H1 (cell line): ENCODE measurements around the gene RALGDS. TPM values are rescaled to one million over a fixed set of nuclear protein-coding genes. Genes with fewer than 3 reads are reported as not detected.

ENCODE experiments used
- CTCF ChIA-PET: fragments of 300-600 bp; sonication (Branson Sonifier 250); formaldehyde crosslinking; loops from one replicate; lab custom pipeline; 2021; ENCODE audit not compliant: partially characterized antibody; lab: Charles Lee
- POLR2A ChIA-PET: fragments of 300-600 bp; sonication (Branson Sonifier 250); formaldehyde crosslinking; loops from one replicate; lab custom pipeline; 2021; ENCODE audit warnings: inconsistent platforms; ENCODE audit not compliant: partially characterized antibody; lab: Charles Lee
- DNase-seq, 2 experiments: peaks; one replicate each; pipeline versions ENCODE4 v3.0.0 to v3.0.0-alpha.2; 2010 to 2022; ENCODE audit warnings: low spot score in 2 of 2, low read depth in 1 of 2, mixed read lengths in 1 of 2
- FAIRE-seq: peaks from 2 replicates; lab custom pipeline; 2011; peaks lifted over from hg19 to GRCh38; lab: Jason Lieb, UNC
- H2AFZ ChIP-seq: 2 replicates; pipeline ENCODE4 v1.8.1; 2012; ENCODE audit warnings: low read length, inconsistent platforms
- H2AK5ac ChIP-seq: 2 replicates; pipeline ENCODE4 v1.6.1; 2013; ENCODE audit warnings: low read depth, low read length
- H2BK120ac ChIP-seq: replicated peaks from 2 replicates; pipeline ENCODE3; 2013; ENCODE audit warnings: low read depth, low read length, inconsistent platforms
- H2BK12ac ChIP-seq: 2 replicates; pipeline ENCODE4 v1.6.1; 2013; ENCODE audit warnings: low read depth, low read length
- H2BK15ac ChIP-seq: 2 replicates; pipeline ENCODE4 v1.6.1; 2013; ENCODE audit warnings: low read length
- H2BK20ac ChIP-seq: 2 replicates; pipeline ENCODE4 v1.6.1; 2013; ENCODE audit warnings: low read length
- H2BK5ac ChIP-seq: 2 replicates; pipeline ENCODE4 v1.6.1; 2013; ENCODE audit warnings: low read depth, low read length
- H3K14ac ChIP-seq: 2 replicates; pipeline ENCODE4 v1.6.1; 2013; ENCODE audit warnings: inconsistent platforms; ENCODE audit not compliant: insufficient read length
- H3K18ac ChIP-seq: 2 replicates; pipeline ENCODE4 v1.6.1; 2013; ENCODE audit warnings: low read length; ENCODE audit errors: extremely low read depth
- H3K23ac ChIP-seq: 2 replicates; pipeline ENCODE4 v1.6.1; 2013; ENCODE audit warnings: inconsistent platforms; ENCODE audit not compliant: insufficient read length
- H3K23me2 ChIP-seq: 2 replicates; pipeline ENCODE4 v1.6.1; 2013; ENCODE audit warnings: low read depth, low read length
- H3K27ac ChIP-seq: 2 replicates; pipeline ENCODE4 v1.6.1; 2011; ENCODE audit warnings: low read depth, low read length, inconsistent platforms
- H3K27me3 ChIP-seq, 4 experiments: replicated peaks in 1 of 4; 1 replicate in 1 of 4; 2 replicates in 3 of 4; pipeline versions ENCODE4 v1.6.1 to v1.8.1; 2011 to 2013; ENCODE audit warnings: low read length in 3 of 4, mild to moderate bottlenecking in 3 of 4, inconsistent platforms in 2 of 4, mixed read lengths in 2 of 4, moderate library complexity in 1 of 4; ENCODE audit not compliant: control insufficient read depth in 3 of 4, insufficient read depth in 3 of 4; ENCODE audit errors: extremely low read depth in 1 of 4
- H3K36me3 ChIP-seq, 4 experiments: 2 replicates each; pipeline versions ENCODE4 v1.6.1 to v1.8.1; 2011 to 2013; ENCODE audit warnings: mild to moderate bottlenecking in 4 of 4, low read length in 3 of 4, moderate library complexity in 2 of 4, control low read depth in 1 of 4, inconsistent platforms in 1 of 4; ENCODE audit not compliant: insufficient read depth in 4 of 4, control insufficient read depth in 2 of 4
- H3K4ac ChIP-seq: replicated peaks from 2 replicates; pipeline ENCODE3; 2013; ENCODE audit warnings: low read length, low read depth, mixed read lengths, inconsistent platforms; ENCODE audit not compliant: insufficient read length
- H3K4me1 ChIP-seq, 4 experiments: replicated peaks in 1 of 4; 1 replicate in 1 of 4; 2 replicates in 3 of 4; pipeline versions ENCODE4 v1.6.1 to v1.8.1; 2011 to 2013; ENCODE audit warnings: low read length in 3 of 4, inconsistent platforms in 2 of 4, mixed read lengths in 1 of 4; ENCODE audit not compliant: insufficient read depth in 4 of 4, control insufficient read depth in 3 of 4
- H3K4me2 ChIP-seq, 2 experiments: 2 replicates each; pipeline versions ENCODE4 v1.6.1 to v1.8.1; 2011 to 2013; ENCODE audit warnings: low read depth in 2 of 2, low read length in 2 of 2, control low read depth in 1 of 2, inconsistent platforms in 1 of 2, mild to moderate bottlenecking in 1 of 2; ENCODE audit not compliant: insufficient read depth in 1 of 2
- H3K4me3 ChIP-seq, 4 experiments: fragments of 200-600, 300-600 bp in 1 of 4; sonication (generic), shearing (Covaris generic), sonication (Bioruptor Twin) in 1 of 4; 2 replicates each; pipeline versions ENCODE4 v1.5.1 to v1.8.1; 2011 to 2016; ENCODE audit warnings: low read length in 4 of 4, low read depth in 3 of 4, control low read depth in 2 of 4, inconsistent platforms in 2 of 4, mild to moderate bottlenecking in 2 of 4, mixed read lengths in 1 of 4, moderate library complexity in 1 of 4; ENCODE audit not compliant: insufficient read depth in 2 of 4; ENCODE audit errors: extremely low read depth in 1 of 4
- H3K56ac ChIP-seq: replicated peaks from 2 replicates; pipeline ENCODE3; 2013; ENCODE audit warnings: low read depth, mild to moderate bottlenecking, mixed read lengths, low read length, inconsistent platforms; ENCODE audit not compliant: insufficient read length
- H3K79me1 ChIP-seq: 2 replicates; pipeline ENCODE4 v1.6.1; 2013; ENCODE audit warnings: low read depth, low read length, control low read depth
- H3K79me2 ChIP-seq, 2 experiments: 2 replicates each; pipeline versions ENCODE4 v1.6.1 to v1.8.1; 2012 to 2013; ENCODE audit warnings: low read length in 2 of 2, mild to moderate bottlenecking in 2 of 2, inconsistent platforms in 1 of 2; ENCODE audit not compliant: insufficient read depth in 2 of 2, control insufficient read depth in 1 of 2
- H3K9ac ChIP-seq, 4 experiments: replicated peaks in 1 of 4; 1 replicate in 1 of 4; 2 replicates in 3 of 4; pipeline versions ENCODE4 v1.6.1 to v1.8.1; 2011 to 2013; ENCODE audit warnings: low read depth in 3 of 4, low read length in 3 of 4, control low read depth in 2 of 4, mild to moderate bottlenecking in 2 of 4, moderate library complexity in 2 of 4, inconsistent platforms in 1 of 4; ENCODE audit errors: extremely low read depth in 1 of 4
- H3K9me3 ChIP-seq, 2 experiments: 2 replicates each; pipeline versions ENCODE4 v1.6.1 to v1.8.1; 2012 to 2013; ENCODE audit warnings: mild to moderate bottlenecking in 2 of 2, moderate library complexity in 2 of 2, control low read depth in 1 of 2, inconsistent platforms in 1 of 2, low read depth in 1 of 2, low read length in 1 of 2, mixed read lengths in 1 of 2; ENCODE audit not compliant: insufficient read depth in 2 of 2
- H4K20me1 ChIP-seq, 2 experiments: replicated peaks in 1 of 2; 2 replicates each; pipeline versions ENCODE3 to v1.8.1; 2011 to 2013; ENCODE audit warnings: inconsistent platforms in 2 of 2, low read length in 2 of 2, mild to moderate bottlenecking in 1 of 2; ENCODE audit not compliant: insufficient read depth in 2 of 2, control insufficient read depth in 1 of 2
- H4K5ac ChIP-seq: 2 replicates; pipeline ENCODE4 v1.6.1; 2013; ENCODE audit warnings: low read length, low read depth, mixed read lengths, inconsistent platforms; ENCODE audit not compliant: insufficient read length
- H4K8ac ChIP-seq: 2 replicates; pipeline ENCODE4 v1.8.0; 2013; ENCODE audit warnings: mild to moderate bottlenecking, moderate library complexity, low read length, inconsistent platforms; ENCODE audit not compliant: insufficient read depth; ENCODE audit errors: extremely low read depth
- H4K91ac ChIP-seq: replicated peaks from 2 replicates; pipeline ENCODE3; 2013; ENCODE audit warnings: low read length, mixed read lengths, inconsistent platforms; ENCODE audit not compliant: insufficient read length
- SIX5 ChIP-seq: IDR thresholded peaks from 2 replicates; pipeline ENCODE4 v1.6.1; 2011; ENCODE audit warnings: mild to moderate bottlenecking, low read depth, low read length
- SP1 ChIP-seq: IDR thresholded peaks from 2 replicates; pipeline ENCODE4 v1.6.1; 2011; ENCODE audit warnings: low read depth, low read length
- SP2 ChIP-seq: IDR thresholded peaks from 2 replicates; pipeline ENCODE4 v1.6.1; 2012; ENCODE audit warnings: mild to moderate bottlenecking, low read length, inconsistent platforms
- WGBS, 2 experiments: shearing (Covaris generic) in 1 of 2; methylation state at CpG; one replicate each; pipeline versions ENCODE4 v1.1.6 to v1.1.7; 2013 to 2015; ENCODE audit warnings: low lambda C conversion rate in 2 of 2, mixed read lengths in 2 of 2, inconsistent platforms in 1 of 2, low coverage in 1 of 2, missing lambda C conversion rate in 1 of 2; ENCODE audit not compliant: insufficient replicate concordance in 2 of 2, insufficient coverage in 1 of 2, insufficient read length in 1 of 2; ENCODE audit errors: extremely low coverage in 1 of 2, missing lambda C conversion rate in 1 of 2; 5-methylcytosine and 5-hydroxymethylcytosine counted together
- polyA plus RNA-seq, 7 experiments: library from polyadenylated mRNA; depleted of rRNA in 3 of 7; stranded (reverse) in 5 of 7; unstranded in 2 of 7; fragments of >200 nt in 5 of 7; fragments of 200-250 nt in 2 of 7; gene quantifications; 1 replicate in 5 of 7; 2 replicates in 1 of 7; 4 replicates in 1 of 7; pipeline versions ENCODE4 v1.2.1 to v1.2.3, GENCODE V29; 2011 to 2013; ENCODE audit warnings: missing spikeins in 2 of 7, mixed read lengths in 2 of 7
- total RNA-seq: library from RNA; stranded (reverse); fragmentation: NEBNext Ultra II Directional; extraction: Animal tissue kit (Norgen Biotek cat#: 25700); gene quantifications from 2 replicates; pipeline ENCODE4 v1.2.1, GENCODE V29; 2021

Gene RALGDS
- total and polyA plus RNA-seq, 2 of the 8 experiments (the other 6 are each of a cell fraction or from before 2014, with no cell fraction given) = 14.5 to 25.5 TPM

DNA sequence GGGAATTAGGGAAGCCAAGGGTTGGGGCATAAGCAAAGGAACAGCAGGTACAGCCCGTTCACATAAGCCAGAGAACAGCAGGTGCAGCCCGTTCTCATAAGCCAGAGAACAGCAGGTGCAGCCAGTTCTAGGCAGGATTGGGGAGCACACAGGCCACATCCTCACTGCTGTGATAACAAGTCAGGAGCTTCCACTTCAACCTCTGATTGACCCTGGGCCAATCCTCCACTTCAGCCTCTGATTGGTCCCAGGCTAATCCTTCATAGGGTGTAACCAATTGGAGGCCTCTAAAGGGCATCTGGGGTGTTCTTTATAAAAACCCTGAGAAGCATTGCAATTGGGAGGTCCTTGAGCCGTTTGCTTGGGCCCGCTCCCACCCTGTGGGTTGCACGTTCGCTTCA, 31.8 kb downstream of the RALGDS start:
- Histone ChIP-seq H3K79me1 (no peaks in the 10 kb centered on the region), H3K14ac (no peak overlapping the region), H3K27me3 (peaks cover 0 to 3% (median 0%) of the 10 kb centered on the region in 4 experiments; a peak in 1 of 7 replicates), H3K4ac (no peak overlapping the region), H3K4me3 (no peak overlapping the region), H3K56ac (no peak overlapping the region), H2BK120ac (no peak overlapping the region), H2AFZ (no peak overlapping the region), H3K23ac (no peak overlapping the region), H4K20me1 (no peaks in the 10 kb centered on the region), H3K4me2 (no peak overlapping the region), H2BK20ac (no peak overlapping the region), H2BK12ac (no peak overlapping the region; the same call in 1 of the 2 replicates), H2BK15ac (no peak overlapping the region), H3K18ac (no peak overlapping the region), H2AK5ac (no peak overlapping the region), H2BK5ac (no peak overlapping the region), H3K4me1 (no peaks in the 10 kb centered on the region), H3K36me3 (no peaks in the 10 kb centered on the region), H3K9me3 (no peaks in the 10 kb centered on the region), H4K91ac (no peak overlapping the region), H3K27ac (no peak overlapping the region), H3K9ac (no peak overlapping the region), H3K23me2 (no peaks in the 10 kb centered on the region), H4K8ac (no peak overlapping the region), H4K5ac (no peak overlapping the region), H3K79me2 (no peaks in the 10 kb centered on the region)
- no peak for DNase-seq
- ChIA-PET POLR2A (no interaction called here), CTCF (interaction anchor here (0.8 to 2.9 kb wide), 8 partner anchors 14 to 240 kb away, joined by 3 to 23 read pairs (median 4); no protein-coding TSS in a partner anchor)
- WGBS, 2 experiments = 92% methylated on average over 6 of the region's 6 CpGs; no CpG with 5 or more reads in 1 of the 2 experiments
- TF ChIP-seq SP2 (peak; percentile 25; the same call in 1 of the 2 replicates), SP1 (peak; percentile 81), SIX5 (no peak)
- FAIRE-seq = no peak
